Skeletal muscle satellite cell (primary cell): ENCODE measurements around the gene XRCC1.
A peak's percentile ranks its signal among the peaks of the same experiment; 100 is the strongest.

Experiments
- H3K27me3 ChIP-seq: 2 replicates; pipeline ENCODE4 v1.7.0; 2013; ENCODE audit warnings: low read length; ENCODE audit not compliant: control insufficient read depth, insufficient read depth
- H3K36me3 ChIP-seq: 2 replicates; pipeline ENCODE4 v1.7.0; 2013; ENCODE audit warnings: mild to moderate bottlenecking, control low read depth, low read length; ENCODE audit not compliant: insufficient read depth
- H3K4me1 ChIP-seq: 2 replicates; pipeline ENCODE4 v1.7.0; 2013; ENCODE audit warnings: low read length; ENCODE audit not compliant: control insufficient read depth, insufficient read depth
- H3K4me2 ChIP-seq: 2 replicates; pipeline ENCODE4 v1.7.0; 2013; ENCODE audit warnings: mild to moderate bottlenecking, low read length
- H3K4me3 ChIP-seq: 2 replicates; pipeline ENCODE4 v1.7.0; 2013; ENCODE audit warnings: low read length
- H3K9ac ChIP-seq: 2 replicates; pipeline ENCODE4 v1.7.0; 2013; ENCODE audit warnings: mild to moderate bottlenecking, low read depth, low read length, moderate library complexity
- H3K9me3 ChIP-seq: replicated peaks from 2 replicates; pipeline ENCODE4 v1.7.0; 2013; ENCODE audit warnings: mild to moderate bottlenecking, control low read depth, low read length

The XRCC1 gene

GRCh38 chr19:43598445-43599240, 23.3 kb upstream of the XRCC1 start:
- Histone ChIP-seq H3K4me2 (peak overlapping the region; percentile 97), H3K36me3 (peaks cover 34% of the 10 kb centered on the region), H3K9me3 (no peaks in the 10 kb centered on the region), H3K4me3 (no peak overlapping the region), H3K9ac (peak overlapping the region; percentile 94), H3K4me1 (peaks cover 25% of the 10 kb centered on the region), H3K27me3 (no peaks in the 10 kb centered on the region)

GRCh38 chr19:43597876-43598275, 22.5 kb upstream of the XRCC1 start:
- peaks cover 38% of the 10 kb centered on the region for H3K36me3 ChIP-seq
- peak overlapping the region; percentile 88 for H3K4me3 ChIP-seq
- no peaks in the 10 kb centered on the region for H3K27me3 ChIP-seq
- H3K4me1 ChIP-seq, result peaks cover 25% of the 10 kb centered on the region
- H3K9ac ChIP-seq, result peak overlapping the region; percentile 94
- no peaks in the 10 kb centered on the region for H3K9me3 ChIP-seq
- H3K4me2 ChIP-seq, result peak overlapping the region; percentile 97

GRCh38 chr19:43596842-43597461, 21.6 kb upstream of the XRCC1 start:
- peak overlapping the region; percentile 94 for H3K9ac ChIP-seq
- peaks cover 25% of the 10 kb centered on the region for H3K4me1 ChIP-seq
- H3K4me2 ChIP-seq, result peak overlapping the region; percentile 97
- H3K9me3 ChIP-seq, result no peaks in the 10 kb centered on the region
- peaks cover 43% of the 10 kb centered on the region for H3K36me3 ChIP-seq
- H3K27me3 ChIP-seq, result no peaks in the 10 kb centered on the region
- peak overlapping the region; percentile 88 for H3K4me3 ChIP-seq

- H3K4me1 ChIP-seq, result peaks cover 25% of the 10 kb centered on the region
Observed at GRCh38 chr19:43595999-43596841, 20.9 kb upstream of the XRCC1 start, which contains the start of the genes IRGQ and ZNF576. Gene IRGQ (minus strand): TSS chr19:43596134. CDS start chr19:43595338, 796 bp downstream. Gene ZNF576 (plus strand): TSS chr19:43596595. CDS start chr19:43597109, 514 bp downstream.

DNA sequence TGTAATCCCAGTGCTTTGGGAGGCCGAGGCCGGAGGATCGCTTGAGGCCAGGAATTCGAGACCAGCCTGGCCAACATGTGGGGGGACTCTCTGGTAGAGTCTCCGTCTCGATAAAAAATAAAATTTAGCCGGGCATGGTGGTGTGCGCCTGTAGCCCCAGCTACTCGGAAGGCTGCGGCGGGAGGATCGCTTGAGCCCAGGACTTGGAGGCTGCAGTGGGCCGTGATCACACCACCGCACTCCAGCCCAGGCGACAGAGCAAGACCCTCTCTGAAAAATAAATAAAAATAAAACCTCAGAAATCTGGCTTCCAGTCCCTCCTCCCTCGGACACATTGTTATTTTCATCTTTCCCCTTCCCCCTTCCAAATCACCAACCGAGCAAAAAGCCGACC, 20.3 kb upstream of the XRCC1 start:
- peaks cover 25% of the 10 kb centered on the region for H3K4me1 ChIP-seq
- H3K27me3 ChIP-seq, result no peaks in the 10 kb centered on the region
- H3K9me3 ChIP-seq, result no peaks in the 10 kb centered on the region
- peak overlapping the region; percentile 91 for H3K9ac ChIP-seq
- peak overlapping the region; percentile 94 for H3K4me3 ChIP-seq
- peak overlapping the region; percentile 100 for H3K4me2 ChIP-seq
- peaks cover 50% of the 10 kb centered on the region for H3K36me3 ChIP-seq

More at GRCh38 chr19:43595999-43596841, 20.9 kb upstream of the XRCC1 start, which contains the start of the genes IRGQ and ZNF576:
- peaks cover 44% of the 10 kb centered on the region for H3K36me3 ChIP-seq
- peak within 1 kb of the TSS; percentile 94 for H3K9ac ChIP-seq
- H3K27me3 ChIP-seq, result no peaks in the 10 kb centered on the region
- peak within 1 kb of the TSS; percentile 94 for H3K4me3 ChIP-seq
- H3K4me2 ChIP-seq, result peak within 1 kb of the TSS; percentile 100
- H3K9me3 ChIP-seq, result no peaks in the 10 kb centered on the region

DNA sequence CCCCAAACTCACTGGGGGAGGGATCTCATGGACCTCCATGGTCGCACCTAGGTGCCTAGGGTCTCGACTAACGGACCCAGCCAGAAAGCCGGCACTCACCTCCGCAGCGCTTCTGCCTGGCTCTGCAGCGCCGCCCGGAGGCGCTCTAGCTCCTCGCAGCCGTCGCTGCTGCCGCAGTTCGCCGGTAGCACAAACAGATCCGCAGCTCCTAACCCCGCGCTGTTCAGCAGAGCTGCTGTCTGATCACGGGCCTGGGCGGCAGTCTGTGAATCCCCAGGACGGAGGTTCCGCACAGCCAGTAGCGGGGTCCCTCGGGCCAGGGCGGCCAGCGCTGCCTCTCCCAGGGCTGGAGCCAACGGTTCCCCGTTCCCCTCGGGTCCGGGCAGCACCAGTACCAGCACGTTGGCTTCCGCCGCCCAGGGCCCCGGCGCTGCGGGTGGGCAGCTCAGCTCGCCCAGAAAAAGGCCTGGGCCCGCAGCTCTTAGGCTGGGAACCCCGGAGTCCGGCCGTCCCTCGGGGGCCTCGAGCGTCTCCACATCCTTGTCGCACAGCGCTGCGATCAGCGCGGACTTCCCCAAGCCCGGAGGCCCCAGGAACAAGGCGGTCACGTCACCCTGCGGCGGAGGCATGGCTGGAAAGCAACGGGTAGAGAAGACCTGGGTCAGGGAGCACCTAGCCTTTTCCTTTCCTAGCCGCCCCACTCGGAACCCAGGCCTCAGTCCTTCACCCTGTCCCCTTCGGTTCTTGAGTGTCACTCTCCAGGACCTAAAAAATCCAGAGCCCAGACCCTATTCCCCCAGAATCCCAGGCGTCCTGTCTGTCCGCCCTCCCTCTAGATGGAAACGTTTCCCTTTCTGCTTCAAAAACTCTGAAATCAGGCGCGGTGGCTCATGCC, 19.6 kb upstream of the XRCC1 start:
- peaks cover 56% of the 10 kb centered on the region for H3K36me3 ChIP-seq
- H3K27me3 ChIP-seq, result no peaks in the 10 kb centered on the region
- H3K4me3 ChIP-seq, result peak overlapping the region; percentile 94
- H3K4me1 ChIP-seq, result peaks cover 25% of the 10 kb centered on the region
- peak overlapping the region; percentile 91 for H3K9ac ChIP-seq
- peak overlapping the region; percentile 100 for H3K4me2 ChIP-seq
- no peaks in the 10 kb centered on the region for H3K9me3 ChIP-seq

DNA sequence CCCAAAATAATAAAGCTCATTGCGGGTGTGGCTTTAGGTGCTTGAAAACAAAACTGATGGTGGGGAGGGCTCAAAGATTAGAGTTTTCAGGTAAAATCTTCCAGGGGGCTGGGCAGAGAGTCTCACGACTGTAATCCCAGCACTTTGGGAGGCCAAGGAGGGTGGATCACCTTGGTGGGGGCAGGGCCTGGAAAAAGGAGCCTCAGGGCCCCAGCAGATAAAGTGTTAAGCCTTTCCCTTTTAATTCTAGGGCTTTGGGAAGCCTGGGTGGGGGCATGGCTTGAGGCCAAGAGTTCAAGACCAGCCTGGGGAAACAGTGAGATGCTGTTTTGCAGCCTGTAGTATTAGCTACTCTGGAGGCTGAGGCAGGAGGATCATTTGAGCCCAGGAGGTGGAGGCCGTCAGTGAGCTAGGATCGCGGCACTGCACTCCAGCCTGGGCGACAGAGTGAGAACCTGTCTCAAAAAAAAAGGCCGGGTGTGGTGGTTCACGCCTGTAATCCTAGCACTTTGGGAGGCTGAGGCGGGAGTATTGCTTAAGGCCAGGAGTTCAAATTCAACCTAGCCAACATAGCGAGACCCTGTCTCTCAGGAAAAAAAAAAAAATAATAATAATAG, 18.9 kb upstream of the XRCC1 start:
- peaks cover 50% of the 10 kb centered on the region for H3K36me3 ChIP-seq
- no peaks in the 10 kb centered on the region for H3K9me3 ChIP-seq
- peaks cover 25% of the 10 kb centered on the region for H3K4me1 ChIP-seq
- peak overlapping the region; percentile 91 for H3K9ac ChIP-seq
- H3K4me3 ChIP-seq, result peak overlapping the region; percentile 94
- H3K4me2 ChIP-seq, result peak overlapping the region; percentile 100
- H3K27me3 ChIP-seq, result no peaks in the 10 kb centered on the region

GRCh38 chr19:43592800-43593350, 17.5 kb upstream of the XRCC1 start:
- H3K9ac ChIP-seq, result peak overlapping the region; percentile 13

GRCh38 chr19:43591904-43592772, 16.8 kb upstream of the XRCC1 start:
- Histone ChIP-seq H3K4me1 (peaks cover 13% of the 10 kb centered on the region), H3K4me2 (no peak overlapping the region), H3K9ac (no peak overlapping the region), H3K4me3 (no peak overlapping the region), H3K27me3 (no peaks in the 10 kb centered on the region), H3K9me3 (no peaks in the 10 kb centered on the region), H3K36me3 (peaks cover 45% of the 10 kb centered on the region)

More at GRCh38 chr19:43592800-43593350, 17.5 kb upstream of the XRCC1 start:
- Histone ChIP-seq H3K4me1 (peaks cover 20% of the 10 kb centered on the region), H3K4me3 (no peak overlapping the region), H3K27me3 (no peaks in the 10 kb centered on the region), H3K9me3 (no peaks in the 10 kb centered on the region), H3K36me3 (peaks cover 45% of the 10 kb centered on the region), H3K4me2 (no peak overlapping the region)
